Lower leg skin (tissue), 3 donors: ENCODE data around the gene WFDC11.

Experiments
- CTCF ChIP-seq, 3 donors: fragments of 450-650 bp; IDR thresholded peaks; one replicate each; pipeline ENCODE4 v1.5.1; 2016; ENCODE audit warnings: antibody characterized with exemption in 3 of 3, mild to moderate bottlenecking in 3 of 3, moderate library complexity in 2 of 3
- POLR2A ChIP-seq, 2 donors: fragments of 450-650 bp; IDR thresholded peaks; one replicate each; pipeline ENCODE4 v1.6.1; 2016 to 2017; ENCODE audit warnings: antibody characterized with exemption in 2 of 2, mild to moderate bottlenecking in 1 of 2, moderate library complexity in 1 of 2

- TF ChIP-seq CTCF (IDR thresholded peaks at IDR 0.05) (no peak), POLR2A (IDR thresholded peaks at IDR 0.05) (no peak)
Observed at GRCh38 chr20:45672765-45673164, 2.7 kb upstream of the WFDC11 start.
